Eye (tissue), 1 donor: ENCODE measurements around the gene FHIT.
"Not testable (repeated sequence)": the region's sequence is repeated elsewhere in the genome, so short reads cannot be mapped to it uniquely, and the experiment has no call there.

Experiments
- DNase-seq: peaks from one replicate; pipeline ENCODE4 v3.0.0-alpha.2; 2015

FHIT gene

GRCh38 chr3:61224823-61225222 is 26.4 kb downstream of the FHIT start:
- DNase-seq = peak; percentile 65

DNA sequence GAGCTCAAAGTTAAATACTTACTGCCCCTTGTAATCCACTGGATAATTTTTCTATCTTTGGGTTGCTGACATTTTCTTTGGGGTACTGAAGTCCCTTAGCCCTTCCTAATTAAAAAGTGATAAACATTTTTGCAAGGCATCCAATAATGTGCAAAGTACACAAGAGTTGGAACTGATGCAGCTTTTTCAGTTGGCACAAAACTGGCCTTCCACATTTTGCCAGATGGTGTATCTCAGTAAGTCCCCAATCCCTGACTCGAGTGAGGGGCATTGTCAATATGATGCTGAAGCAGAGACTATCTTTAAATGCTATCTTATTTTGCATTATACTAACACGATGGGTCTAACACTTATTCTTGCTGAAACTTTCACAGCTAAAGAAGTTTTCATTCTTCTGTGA is 27.8 kb downstream of the FHIT start:
- no peak for DNase-seq

GRCh38 chr3:61222467-61222866 is 28.8 kb downstream of the FHIT start:
- DNase-seq = peak; percentile 61

DNA sequence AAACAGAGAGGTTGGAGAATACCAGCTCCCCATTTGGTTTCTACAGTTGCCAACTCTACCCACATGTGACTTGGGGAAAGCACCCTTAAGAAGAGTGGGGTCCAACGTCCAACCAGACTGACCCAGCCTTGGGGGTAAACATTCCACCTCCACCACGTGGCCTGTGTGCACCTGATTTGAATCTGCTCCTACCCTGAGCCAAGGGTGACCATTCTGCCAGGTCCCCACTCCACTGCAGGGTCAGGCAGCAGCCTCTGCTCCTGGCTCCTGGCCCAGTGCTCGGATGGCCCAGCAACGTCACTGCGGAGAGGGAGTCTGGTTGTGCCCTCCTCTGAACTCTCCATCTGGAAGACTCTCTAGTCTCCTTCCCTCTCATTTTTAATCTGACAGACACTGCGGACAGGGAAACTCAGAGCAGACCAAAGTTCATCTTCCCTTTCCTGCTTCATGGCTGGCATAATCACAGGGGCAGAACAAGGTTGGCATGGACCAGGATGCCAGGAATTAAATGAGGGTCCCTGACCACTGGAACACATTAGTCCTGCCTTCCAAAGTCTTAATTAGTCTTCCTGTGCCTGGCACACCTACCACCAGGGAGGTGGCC is 29.4 kb downstream of the FHIT start:
- DNase-seq = no peak

DNA sequence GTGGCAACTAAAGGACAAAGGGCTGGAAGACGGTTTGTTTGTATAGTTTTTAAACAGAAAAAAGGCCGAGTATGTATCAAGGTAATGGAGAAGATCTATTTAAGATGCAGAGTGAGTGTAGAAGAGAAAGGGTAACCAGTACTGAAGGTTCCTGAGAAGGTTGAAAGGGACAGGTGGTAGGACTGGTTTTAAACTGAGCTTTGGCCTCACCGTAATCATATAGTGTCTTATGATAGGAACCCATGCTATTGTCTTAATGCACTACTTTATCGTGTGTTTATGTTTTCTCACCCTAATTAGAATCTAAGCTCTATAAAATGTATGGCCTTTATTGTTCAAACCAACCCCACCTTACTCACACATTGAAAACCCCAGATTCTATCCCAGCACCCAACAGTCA is 32.7 kb downstream of the FHIT start:
- DNase-seq = no peak

DNA sequence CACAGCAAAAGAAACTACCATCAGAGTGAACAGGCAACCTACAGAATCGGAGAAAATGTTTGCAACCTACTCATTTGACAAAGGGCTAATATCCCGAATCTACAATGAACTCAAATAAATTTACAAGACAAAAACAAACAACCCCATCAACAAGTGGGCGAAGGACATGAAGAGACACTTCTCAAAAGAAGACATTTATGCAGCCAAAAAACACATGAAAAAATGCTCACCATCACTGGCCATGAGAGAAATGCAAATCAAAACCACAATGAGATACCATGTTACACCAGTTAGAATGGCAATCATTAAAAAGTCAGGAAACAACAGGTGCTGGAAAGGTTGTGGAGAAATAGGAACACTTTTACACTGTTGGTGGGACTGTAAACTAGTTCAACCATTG is 35.1 kb downstream of the FHIT start:
- not testable (repeated sequence) for DNase-seq

GRCh38 chr3:61202086-61202485 is 49.2 kb downstream of the FHIT start:
- DNase-seq = no peak

DNA sequence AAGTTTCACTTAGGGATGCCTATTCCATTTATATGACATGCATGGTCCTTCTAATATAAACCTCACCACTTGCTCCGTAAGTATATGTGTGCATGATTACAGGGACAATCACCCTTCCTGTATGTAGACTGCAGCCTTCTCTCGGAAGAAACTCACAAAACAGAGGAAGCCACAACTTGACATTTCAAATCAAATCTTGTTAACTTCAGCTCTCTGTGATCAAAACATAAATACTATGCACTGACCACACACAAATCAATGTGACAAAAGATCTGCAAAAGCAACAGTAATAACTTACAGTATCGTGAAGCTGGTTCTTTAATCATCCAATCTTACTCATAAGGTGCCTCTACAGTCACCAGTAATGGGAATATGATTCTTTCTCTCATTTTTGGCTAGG is 50.2 kb downstream of the FHIT start:
- no peak for DNase-seq

DNA sequence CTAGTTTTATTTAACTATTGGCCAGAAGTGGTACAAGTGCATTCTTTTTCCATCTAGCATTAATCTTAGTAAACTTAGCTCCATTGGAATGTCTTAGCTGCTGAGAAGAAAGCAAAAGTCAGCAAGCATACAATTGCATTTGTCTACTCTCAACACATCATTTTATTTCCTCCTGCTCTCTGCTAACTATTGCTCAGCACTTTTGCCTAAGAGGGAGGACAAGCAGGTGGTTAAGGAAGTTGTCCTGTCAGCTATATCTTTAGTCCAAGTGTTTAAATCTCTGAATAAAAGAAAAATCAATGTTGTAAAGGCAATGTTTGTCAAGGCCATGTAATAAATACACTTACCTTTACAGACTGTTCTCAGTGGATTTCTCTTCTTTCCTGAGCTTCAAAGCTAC is 51.0 kb downstream of the FHIT start:
- no peak for DNase-seq

DNA sequence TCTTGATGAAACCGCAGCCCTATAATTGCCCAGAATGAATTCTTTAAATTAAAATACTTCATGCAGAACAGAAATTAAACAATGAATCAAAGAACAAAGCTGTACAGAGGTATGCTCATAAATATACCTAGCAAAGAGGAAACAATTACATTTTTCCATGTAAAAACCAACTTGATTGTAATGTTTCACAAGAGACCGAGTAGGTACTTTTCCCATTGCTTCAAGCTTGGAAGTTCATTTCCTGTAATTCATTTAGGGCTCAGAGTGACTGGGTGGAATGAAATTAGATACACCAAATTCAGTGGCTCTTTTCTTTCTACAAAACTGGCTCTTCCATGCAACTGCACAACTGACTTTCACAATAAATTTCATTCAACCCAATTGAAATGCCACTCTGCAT is 51.4 kb downstream of the FHIT start:
- no peak for DNase-seq

DNA sequence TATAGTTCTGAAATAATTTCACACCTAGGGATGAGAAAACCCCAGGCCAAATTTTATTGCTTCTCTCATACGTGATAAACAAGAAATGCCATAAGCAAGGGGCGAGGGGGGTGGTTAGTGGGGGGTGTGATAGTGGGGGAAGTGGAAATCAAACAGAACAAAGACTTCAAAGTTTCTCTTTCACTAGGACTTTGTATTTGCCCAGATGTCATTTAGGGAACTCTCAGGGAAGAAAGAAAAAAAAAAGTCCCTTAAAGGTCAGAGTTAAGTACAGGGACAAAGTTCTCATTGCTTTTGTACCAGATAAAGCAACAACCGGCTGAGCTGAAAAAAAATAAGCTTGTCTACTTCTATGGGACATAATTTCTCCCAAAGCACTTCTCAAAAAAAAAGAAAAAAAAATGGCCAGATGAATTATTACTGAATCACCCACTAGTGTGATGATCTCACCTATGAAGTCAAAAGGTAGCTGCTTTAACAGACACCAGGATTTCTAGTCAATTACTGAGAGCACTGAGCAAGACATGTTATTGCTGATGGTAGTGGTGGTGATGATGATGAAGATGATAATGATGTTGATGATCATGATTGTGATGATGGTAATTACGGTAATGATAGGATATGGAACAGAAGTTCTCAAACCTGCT is 56.2 kb downstream of the FHIT start:
- DNase-seq = no peak

- DNase-seq = no peak
These were observed 59.0 kb downstream of the FHIT start for GRCh38 chr3:61192222-61192621.

GRCh38 chr3:61190205-61190604 is 61.0 kb downstream of the FHIT start:
- DNase-seq = not testable (repeated sequence)

DNA sequence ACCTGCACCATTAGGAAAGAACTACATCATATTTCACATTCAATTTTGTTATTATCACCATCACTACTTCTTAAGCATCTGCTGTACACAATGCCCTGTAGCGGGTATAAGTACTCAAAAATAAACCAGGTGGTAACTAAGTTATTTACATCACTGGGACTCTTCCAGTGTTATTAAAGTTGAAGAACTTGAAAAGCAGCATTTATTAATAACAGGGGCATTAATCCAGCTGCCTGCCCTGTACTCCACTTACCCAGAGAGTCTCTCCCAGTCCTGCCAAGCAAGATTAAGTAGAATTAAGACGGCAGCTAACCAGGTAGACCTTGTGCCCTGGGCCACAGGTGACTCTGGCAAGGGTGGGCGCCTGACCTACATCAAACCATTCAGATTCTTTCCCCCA is 65.2 kb downstream of the FHIT start:
- DNase-seq = no peak

GRCh38 chr3:61184956-61185355 is 66.3 kb downstream of the FHIT start:
- DNase-seq = no peak

DNA sequence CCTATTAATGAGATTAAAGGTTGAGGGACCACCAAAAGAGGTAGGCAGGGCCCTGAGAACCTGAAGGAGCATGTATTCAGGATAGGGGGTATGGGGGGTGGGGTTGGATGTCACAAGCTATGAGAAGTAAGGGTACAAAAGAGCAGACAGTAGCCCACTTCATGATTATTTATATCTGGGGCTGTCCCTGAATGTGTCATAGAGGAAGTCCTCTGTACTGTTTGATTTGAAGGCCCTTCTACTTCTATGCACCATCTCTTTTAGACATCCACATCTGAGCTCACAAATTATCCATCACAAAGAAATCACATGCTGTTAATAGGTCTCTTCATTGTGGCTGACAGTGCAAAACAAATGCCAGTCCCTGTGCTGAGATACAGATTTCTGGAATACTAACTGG is 68.6 kb downstream of the FHIT start:
- DNase-seq = no peak

DNA sequence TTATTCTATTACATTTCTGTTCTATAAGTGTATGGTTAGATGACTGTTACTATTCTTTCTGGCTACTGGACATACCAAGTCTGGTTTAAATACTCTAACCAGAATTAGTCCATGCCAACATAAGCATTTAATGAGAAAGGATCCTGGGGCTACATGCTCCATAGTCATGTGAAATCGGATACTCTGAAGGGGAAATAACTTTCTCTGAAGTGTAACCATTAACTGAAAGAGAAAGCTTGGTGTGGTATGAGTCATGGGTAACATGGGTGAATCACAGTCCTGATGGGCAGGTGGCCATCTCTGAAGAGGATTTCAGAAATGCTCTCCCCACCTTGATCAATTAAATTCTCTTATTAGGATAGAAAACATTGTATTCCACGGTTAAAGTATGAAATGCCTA is 69.4 kb downstream of the FHIT start:
- DNase-seq = no peak

DNA sequence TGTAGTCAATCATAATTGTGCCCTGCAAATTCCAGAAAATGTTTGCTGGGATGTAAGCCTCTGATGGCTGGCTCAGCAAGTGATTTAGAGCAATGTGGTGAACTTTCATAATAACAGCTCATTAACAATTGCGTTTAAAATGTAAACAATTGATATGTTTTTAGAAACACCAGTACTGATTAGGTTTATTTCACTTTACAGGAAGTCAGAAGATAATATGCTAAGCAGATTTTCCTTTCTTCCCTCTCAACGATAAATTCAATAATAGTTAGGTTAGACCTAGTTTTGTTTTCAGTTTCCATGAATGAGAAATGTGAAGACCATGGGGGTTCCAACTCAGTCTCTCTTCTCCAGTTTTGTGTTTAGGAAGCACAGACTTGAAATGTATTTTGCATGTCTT is 71.0 kb downstream of the FHIT start:
- no peak for DNase-seq

GRCh38 chr3:61178167-61178566 is 73.1 kb downstream of the FHIT start:
- no peak for DNase-seq

GRCh38 chr3:61177450-61177849 is 73.8 kb downstream of the FHIT start:
- DNase-seq = no peak

GRCh38 chr3:61173676-61174075 is 77.6 kb downstream of the FHIT start:
- DNase-seq = no peak

GRCh38 chr3:61172684-61173083 is 78.6 kb downstream of the FHIT start:
- no peak for DNase-seq

DNA sequence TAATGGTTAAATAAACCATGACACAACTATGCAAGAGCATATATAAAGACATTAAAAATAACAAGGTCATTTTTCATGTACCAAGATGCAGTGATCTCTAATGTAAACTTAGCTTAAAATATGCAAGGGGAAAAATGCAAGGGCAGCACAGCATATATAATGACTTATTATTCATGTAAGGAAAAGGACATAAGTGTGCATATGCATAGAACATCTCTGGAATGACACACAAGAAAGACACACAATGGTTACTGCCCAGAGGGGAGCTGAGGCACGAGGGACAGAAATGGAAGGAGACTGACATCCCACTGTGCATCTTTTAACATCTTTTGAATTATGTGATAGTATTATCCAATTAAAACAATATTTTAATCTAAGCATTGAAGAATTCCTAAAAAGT is 79.0 kb downstream of the FHIT start:
- DNase-seq = no peak

- DNase-seq = no peak
These were observed 81.5 kb downstream of the FHIT start for GRCh38 chr3:61169621-61170251.

DNA sequence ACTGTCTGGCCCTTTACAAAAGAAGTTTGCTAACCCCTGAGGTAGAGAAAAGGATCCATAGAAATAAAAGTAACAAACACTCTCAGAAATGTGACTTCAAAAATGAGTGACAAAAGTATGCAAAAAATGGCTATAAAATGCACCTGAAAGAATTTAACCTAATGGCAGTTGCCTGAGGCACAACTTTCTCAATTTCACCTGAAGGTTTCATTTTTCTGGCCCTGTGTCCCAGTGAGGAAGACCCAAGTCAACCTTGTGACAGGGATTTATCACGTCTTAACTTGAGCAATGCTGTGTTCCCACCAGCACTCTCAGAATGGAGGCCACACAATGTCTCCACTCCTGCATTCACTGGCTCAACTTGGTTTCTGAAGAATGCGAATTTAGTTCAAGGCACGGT is 83.0 kb downstream of the FHIT start:
- no peak for DNase-seq
